Kidney epithelial cell (primary cell): ENCODE data around the gene STX18. TPM values are rescaled to one million over a fixed set of nuclear protein-coding genes. Genes with fewer than 3 reads are reported as not detected.

ENCODE experiments used
- DNase-seq: peaks from one replicate; pipeline ENCODE4 v3.0.0-alpha.2; 2010; ENCODE audit warnings: low read depth
- H3K27me3 ChIP-seq: 2 replicates; pipeline ENCODE4 v1.6.0; 2011; ENCODE audit warnings: low read length; ENCODE audit not compliant: control insufficient read depth, insufficient read depth
- H3K36me3 ChIP-seq: 2 replicates; pipeline ENCODE4 v1.5.1; 2011; ENCODE audit warnings: low read length; ENCODE audit not compliant: control insufficient read depth, insufficient read depth
- H3K4me3 ChIP-seq: 2 replicates; pipeline ENCODE4 v1.5.1; 2011; ENCODE audit warnings: low read depth, mild to moderate bottlenecking, control low read depth, low read length
- CTCF ChIP-seq: IDR thresholded peaks from 2 replicates; pipeline ENCODE4 v1.5.1; 2011; ENCODE audit warnings: mild to moderate bottlenecking, moderate library complexity, low read length, control low read depth, inconsistent platforms; ENCODE audit not compliant: insufficient read depth, poor library complexity, severe bottlenecking
- total RNA-seq: library from RNA; depleted of rRNA; stranded (reverse); fragments of >200 nt; gene quantifications from 2 replicates; pipeline ENCODE4 v1.2.3, GENCODE V29; 2015

Gene STX18
- total RNA-seq, 1 donor from 2014 or later = 39.7 TPM

- TF ChIP-seq CTCF = no peak
- DNase-seq = no peak
- no peaks in the 10 kb centered on the region for H3K27me3 ChIP-seq
- no peak overlapping the region for H3K4me3 ChIP-seq
- H3K36me3 ChIP-seq = no peaks in the 10 kb centered on the region
Measured at GRCh38 chr4:4582653-4583052, 40.8 kb upstream of the STX18 start.

- Histone ChIP-seq H3K36me3 (no peaks in the 10 kb centered on the region), H3K27me3 (no peaks in the 10 kb centered on the region), H3K4me3 (no peak overlapping the region)
- DNase-seq = no peak
- no peak for TF ChIP-seq CTCF
Measured at GRCh38 chr4:4580494-4580893, 38.6 kb upstream of the STX18 start.

- no peak for DNase-seq
- H3K4me3 ChIP-seq = no peak overlapping the region
- H3K36me3 ChIP-seq = no peaks in the 10 kb centered on the region
- no peaks in the 10 kb centered on the region for H3K27me3 ChIP-seq
- TF ChIP-seq CTCF = no peak
Measured at GRCh38 chr4:4578981-4579380, 37.1 kb upstream of the STX18 start.

GRCh38 chr4:4577359-4577875 lies 35.6 kb upstream of the STX18 start:
- no peak overlapping the region for H3K4me3 ChIP-seq
- H3K36me3 ChIP-seq = no peaks in the 10 kb centered on the region
- no peak for TF ChIP-seq CTCF
- no peaks in the 10 kb centered on the region for H3K27me3 ChIP-seq
- DNase-seq = no peak

- TF ChIP-seq CTCF = no peak
Measured at GRCh38 chr4:4575284-4576211, 33.7 kb upstream of the STX18 start.

More at GRCh38 chr4:4575284-4576211, 33.7 kb upstream of the STX18 start:
- no peaks in the 10 kb centered on the region for H3K36me3 ChIP-seq
- DNase-seq = no peak
- peak overlapping the region; percentile 63 for H3K4me3 ChIP-seq
- no peaks in the 10 kb centered on the region for H3K27me3 ChIP-seq
